Aorta (tissue), 5 donors: ENCODE results near the gene LAMC3. TPM values are rescaled to one million over a fixed set of nuclear protein-coding genes. Genes with fewer than 3 reads are reported as not detected.

Source experiments
- ATAC-seq: fragments of 200-7000 bp; cut with Tn5 transposase; one replicate; pipeline ENCODE4 v1.9.1; 2022; ENCODE audit warnings: moderate library complexity; ENCODE audit not compliant: low FRiP score
- DNase-seq, 2 donors: peaks; one replicate each; pipeline ENCODE4 v3.0.0-alpha.2; 2020
- H3K27ac ChIP-seq, 2 donors: one replicate each; pipeline ENCODE4 v1.5.1; 2013; ENCODE audit warnings: low read length in 2 of 2, mild to moderate bottlenecking in 2 of 2, moderate library complexity in 2 of 2, control low read depth in 1 of 2, inconsistent platforms in 1 of 2, low read depth in 1 of 2
- H3K27me3 ChIP-seq, 2 donors: one replicate each; pipeline ENCODE4 v1.6.1; 2013; ENCODE audit warnings: control low read depth in 1 of 2, low read length in 1 of 2, mild to moderate bottlenecking in 1 of 2, moderate library complexity in 1 of 2; ENCODE audit not compliant: insufficient read depth in 2 of 2, control insufficient read depth in 1 of 2
- H3K36me3 ChIP-seq, 2 donors: one replicate each; pipeline ENCODE4 v1.6.1; 2013; ENCODE audit warnings: control low read depth in 1 of 2, low read length in 1 of 2, mild to moderate bottlenecking in 1 of 2; ENCODE audit not compliant: insufficient read depth in 2 of 2, control insufficient read depth in 1 of 2
- H3K4me1 ChIP-seq, 2 donors: one replicate each; pipeline ENCODE4 v1.6.1; 2013; ENCODE audit warnings: low read length in 2 of 2, control low read depth in 1 of 2, mild to moderate bottlenecking in 1 of 2, moderate library complexity in 1 of 2; ENCODE audit not compliant: insufficient read depth in 2 of 2, control insufficient read depth in 1 of 2
- H3K4me3 ChIP-seq, 2 donors: one replicate each; pipeline ENCODE4 v1.5.1; 2013; ENCODE audit warnings: low read length in 2 of 2, control low read depth in 1 of 2, mild to moderate bottlenecking in 1 of 2
- H3K9me3 ChIP-seq: one replicate; pipeline ENCODE4 v1.6.1; 2013; ENCODE audit warnings: mild to moderate bottlenecking, low read length; ENCODE audit not compliant: control insufficient read depth
- WGBS, 2 donors: extraction: QIAGEN DNeasy Blood & Tissue Kit; methylation state at CpG; one replicate each; pipeline ENCODE4 v1.1.7; 2013; 5-methylcytosine and 5-hydroxymethylcytosine counted together
- intact Hi-C, 2 donors: fragments of 100-400 bp; cut with DNase I; formaldehyde crosslinking; loops; one replicate each; pipeline versions ENCODE4 v1.14.2 to v1.15.0; 2022
- polyA plus RNA-seq, 2 donors: library from polyadenylated mRNA; stranded (reverse); fragments of 200-250 nt; gene quantifications; one replicate each; pipeline ENCODE4 v1.2.3, GENCODE V29; 2013
- total RNA-seq, 2 donors: library from RNA; stranded (reverse); fragmentation: NEBNext Ultra II Directional; extraction: Animal tissue kit (Norgen Biotek cat#: 25700); gene quantifications; one replicate each; pipeline ENCODE4 v1.2.1, GENCODE V29; 2021
- donor health status: healthy with polysubstance abuse.
- donor health status: Bipolar disorder and iron deficiency.
- donor health status: DM: no; HTN: no; CAD: no.
- donor health status: DM: no; HTN: no; CAD: no.
- donor health status: DM: yes; HTN: yes; CAD: no.

Gene LAMC3
- total and polyA plus RNA-seq, 4 donors, result 0.32 to 1.3 (median 0.74) TPM

- H3K27ac ChIP-seq, result no peak overlapping the region
- WGBS, 2 donors, result 87 to 88% methylated on average over 17 of the region's 17 CpGs
- no peak overlapping the region for H3K4me3 ChIP-seq
- H3K4me1 ChIP-seq, result no peaks in the 10 kb centered on the region
- H3K27me3 ChIP-seq, result no peaks in the 10 kb centered on the region
- H3K9me3 ChIP-seq, result no peaks in the 10 kb centered on the region
- ATAC-seq, result no peak
- intact Hi-C loops, result no loop called here
- no peak for DNase-seq
- H3K36me3 ChIP-seq, result no peaks in the 10 kb centered on the region
Measured at GRCh38 chr9:131078427-131079366, 69.7 kb downstream of the LAMC3 start.

DNA sequence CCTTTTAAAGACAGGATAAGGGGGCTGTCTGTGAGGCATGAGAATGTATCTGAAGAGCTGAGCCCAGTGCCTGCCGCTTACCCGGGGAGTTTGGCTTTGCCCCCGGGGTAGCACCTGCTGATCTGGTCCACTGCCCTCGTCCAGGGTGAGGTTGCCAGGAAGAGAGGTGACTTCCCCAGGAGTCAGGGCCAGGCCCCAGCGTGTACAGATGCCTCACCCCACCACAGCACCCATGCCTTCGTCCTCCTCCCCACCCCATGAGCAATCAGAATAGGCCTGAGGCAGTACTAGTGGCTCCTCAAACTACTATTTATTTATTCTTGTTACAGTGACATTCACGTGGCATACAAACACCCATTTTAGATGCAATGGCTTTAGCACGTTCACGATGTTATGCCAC, 71.6 kb downstream of the LAMC3 start:
- Histone ChIP-seq H3K36me3 (no peaks in the 10 kb centered on the region), H3K27ac (no peak overlapping the region), H3K27me3 (no peaks in the 10 kb centered on the region), H3K4me3 (no peak overlapping the region), H3K4me1 (no peaks in the 10 kb centered on the region), H3K9me3 (no peaks in the 10 kb centered on the region)
- ATAC-seq (no peak), DNase-seq (no peak)
- 69 to 79% methylated on average over 9 of the region's 9 CpGs for WGBS, 2 donors
- intact Hi-C loops, result no loop called here

- ATAC-seq (no peak), DNase-seq (no peak)
- H3K27me3 ChIP-seq, result no peaks in the 10 kb centered on the region
- H3K4me1 ChIP-seq, result no peaks in the 10 kb centered on the region
- WGBS, 2 donors, result 93 to 95% methylated on average over 9 of the region's 9 CpGs
- H3K9me3 ChIP-seq, result no peaks in the 10 kb centered on the region
- no peak overlapping the region for H3K27ac ChIP-seq
- no peaks in the 10 kb centered on the region for H3K36me3 ChIP-seq
- intact Hi-C loops, result no loop called here
- H3K4me3 ChIP-seq, result no peak overlapping the region
Measured at GRCh38 chr9:131081868-131082267, 72.9 kb downstream of the LAMC3 start.

GRCh38 chr9:131082774-131083512, 74.0 kb downstream of the LAMC3 start:
- no peaks in the 10 kb centered on the region for H3K27me3 ChIP-seq
- DNase-seq, result no peak
- intact Hi-C loops, result no loop called here
- H3K4me3 ChIP-seq, result no peak overlapping the region
- 73 to 76% methylated on average over 11 of the region's 11 CpGs for WGBS, 2 donors
- H3K27ac ChIP-seq, result no peak overlapping the region
- no peaks in the 10 kb centered on the region for H3K9me3 ChIP-seq
- H3K36me3 ChIP-seq, result no peaks in the 10 kb centered on the region
- H3K4me1 ChIP-seq, result no peaks in the 10 kb centered on the region
- ATAC-seq, result no peak

- H3K9me3 ChIP-seq, result no peaks in the 10 kb centered on the region
- DNase-seq (no peak), ATAC-seq (no peak)
- H3K27ac ChIP-seq, result no peak overlapping the region
- H3K4me1 ChIP-seq, result no peaks in the 10 kb centered on the region
- 76 to 81% methylated on average over 8 of the region's 8 CpGs for WGBS, 2 donors
- no peaks in the 10 kb centered on the region for H3K36me3 ChIP-seq
- H3K4me3 ChIP-seq, result no peak overlapping the region
- intact Hi-C loops, result no loop called here
- H3K27me3 ChIP-seq, result no peaks in the 10 kb centered on the region
Measured at GRCh38 chr9:131084661-131085369, 75.8 kb downstream of the LAMC3 start.

DNA sequence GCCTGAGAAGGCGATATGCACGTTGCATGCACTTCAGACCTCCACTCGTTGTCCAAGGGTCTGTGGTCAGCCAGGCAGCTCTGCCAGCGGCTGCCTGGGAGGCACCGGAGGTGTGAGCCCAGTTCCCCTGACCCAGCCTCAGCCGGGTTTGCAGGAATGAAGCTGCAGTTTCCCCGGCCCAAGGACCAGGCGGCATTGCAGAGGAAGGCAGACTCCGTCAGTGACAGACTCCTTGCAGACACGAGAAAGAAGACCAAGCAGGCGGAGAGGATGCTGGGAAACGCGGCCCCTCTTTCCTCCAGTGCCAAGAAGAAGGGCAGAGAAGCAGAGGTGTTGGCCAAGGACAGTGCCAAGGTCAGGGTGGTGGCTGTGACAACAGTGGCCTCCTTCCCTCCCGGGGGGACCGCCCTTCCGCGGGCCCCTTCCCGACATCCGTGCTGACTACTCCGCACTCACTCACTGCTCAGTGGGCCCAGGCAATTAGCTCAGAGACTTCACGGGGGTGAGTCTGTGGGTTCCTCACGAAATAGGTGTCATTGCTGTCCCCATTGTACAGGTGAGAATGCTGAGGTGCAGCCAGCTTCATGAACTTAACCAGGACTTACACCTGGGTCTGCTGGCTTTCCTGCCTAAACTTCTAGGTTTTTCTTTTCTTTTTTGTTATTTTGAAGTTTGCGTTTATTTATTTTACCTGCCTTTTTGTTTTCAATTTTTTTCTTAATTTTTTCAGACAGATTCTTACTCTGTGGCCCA, 76.6 kb downstream of the LAMC3 start:
- no peak for ATAC-seq
- DNase-seq, result no peak
- no peaks in the 10 kb centered on the region for H3K36me3 ChIP-seq
- no peaks in the 10 kb centered on the region for H3K9me3 ChIP-seq
- no peaks in the 10 kb centered on the region for H3K4me1 ChIP-seq
- no peaks in the 10 kb centered on the region for H3K27me3 ChIP-seq
- intact Hi-C loops, result no loop called here
- 78 to 87% methylated on average over 23 of the region's 23 CpGs for WGBS, 2 donors
- H3K4me3 ChIP-seq, result no peak overlapping the region
- no peak overlapping the region for H3K27ac ChIP-seq

GRCh38 chr9:131087354-131087893, 78.5 kb downstream of the LAMC3 start:
- ATAC-seq, result no peak
- no peaks in the 10 kb centered on the region for H3K9me3 ChIP-seq
- DNase-seq, result no peak
- H3K27me3 ChIP-seq, result no peaks in the 10 kb centered on the region
- no peak overlapping the region for H3K4me3 ChIP-seq
- no peaks in the 10 kb centered on the region for H3K4me1 ChIP-seq
- WGBS, 2 donors, result 87 to 89% methylated on average over 19 of the region's 19 CpGs
- no peak overlapping the region for H3K27ac ChIP-seq
- intact Hi-C loops, result no loop called here
- no peaks in the 10 kb centered on the region for H3K36me3 ChIP-seq
